Retinal pigment epithelial cell (primary cell): ENCODE results near the gene SVIL.

Source experiments
- DNase-seq: peaks from one replicate; pipeline ENCODE4 v3.0.0-alpha.2; 2010; ENCODE audit warnings: low read depth
- H3K4me3 ChIP-seq: 2 replicates; pipeline ENCODE4 v1.5.1; 2011; ENCODE audit warnings: mild to moderate bottlenecking, low read length, control low read depth, moderate library complexity
- TF ChIP-seq, protein P1 (sequence below): conservative IDR thresholded peaks from 2 replicates; pipeline ENCODE4 v1.5.1; 2011; ENCODE audit warnings: low read depth, low read length, control low read depth, inconsistent platforms

The SVIL gene

DNA sequence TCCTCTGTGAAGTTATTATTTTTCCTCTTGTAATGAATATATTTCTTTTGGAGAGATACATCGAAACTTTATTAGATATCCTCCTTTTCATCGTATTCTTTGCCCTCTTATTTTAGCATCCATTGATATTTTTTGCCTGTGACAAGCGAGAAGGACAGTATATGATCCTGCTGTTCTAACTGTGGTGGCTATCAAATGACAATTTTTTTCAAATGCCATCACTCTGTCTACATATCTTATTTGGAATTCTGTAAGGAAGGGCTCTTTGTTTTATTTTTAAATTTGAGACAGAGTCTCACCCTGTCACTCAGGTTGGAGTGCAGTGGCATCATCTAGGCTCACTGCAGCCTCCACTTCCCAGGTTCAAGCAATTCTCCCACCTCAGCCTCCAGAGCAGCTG, 217.4 kb downstream of the SVIL start:
- no peak for DNase-seq
- no peak overlapping the region for H3K4me3 ChIP-seq
- TF ChIP-seq, protein P1, sequence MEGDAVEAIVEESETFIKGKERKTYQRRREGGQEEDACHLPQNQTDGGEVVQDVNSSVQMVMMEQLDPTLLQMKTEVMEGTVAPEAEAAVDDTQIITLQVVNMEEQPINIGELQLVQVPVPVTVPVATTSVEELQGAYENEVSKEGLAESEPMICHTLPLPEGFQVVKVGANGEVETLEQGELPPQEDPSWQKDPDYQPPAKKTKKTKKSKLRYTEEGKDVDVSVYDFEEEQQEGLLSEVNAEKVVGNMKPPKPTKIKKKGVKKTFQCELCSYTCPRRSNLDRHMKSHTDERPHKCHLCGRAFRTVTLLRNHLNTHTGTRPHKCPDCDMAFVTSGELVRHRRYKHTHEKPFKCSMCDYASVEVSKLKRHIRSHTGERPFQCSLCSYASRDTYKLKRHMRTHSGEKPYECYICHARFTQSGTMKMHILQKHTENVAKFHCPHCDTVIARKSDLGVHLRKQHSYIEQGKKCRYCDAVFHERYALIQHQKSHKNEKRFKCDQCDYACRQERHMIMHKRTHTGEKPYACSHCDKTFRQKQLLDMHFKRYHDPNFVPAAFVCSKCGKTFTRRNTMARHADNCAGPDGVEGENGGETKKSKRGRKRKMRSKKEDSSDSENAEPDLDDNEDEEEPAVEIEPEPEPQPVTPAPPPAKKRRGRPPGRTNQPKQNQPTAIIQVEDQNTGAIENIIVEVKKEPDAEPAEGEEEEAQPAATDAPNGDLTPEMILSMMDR: no peak

DNA sequence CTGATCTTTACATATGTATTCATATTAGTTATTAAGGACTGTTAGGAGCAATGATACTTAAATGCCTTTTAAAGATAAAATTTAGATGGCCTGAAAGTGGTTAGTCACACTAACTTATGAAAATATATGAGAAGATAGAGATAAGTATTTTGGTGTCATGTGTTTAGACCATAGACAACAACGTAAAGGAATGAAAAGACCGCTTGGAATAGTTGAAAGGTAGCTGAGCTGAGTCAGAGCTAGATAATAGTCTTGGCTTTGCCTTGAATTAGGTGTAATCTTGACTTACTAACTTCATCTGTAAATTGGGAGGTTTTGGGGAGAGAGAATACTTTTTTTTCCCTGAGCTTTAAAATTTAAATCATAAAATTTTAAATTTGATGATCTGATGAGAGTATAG, 218.9 kb downstream of the SVIL start:
- DNase-seq: no peak
- H3K4me3 ChIP-seq: no peak overlapping the region
- TF ChIP-seq, protein P1: no peak

DNA sequence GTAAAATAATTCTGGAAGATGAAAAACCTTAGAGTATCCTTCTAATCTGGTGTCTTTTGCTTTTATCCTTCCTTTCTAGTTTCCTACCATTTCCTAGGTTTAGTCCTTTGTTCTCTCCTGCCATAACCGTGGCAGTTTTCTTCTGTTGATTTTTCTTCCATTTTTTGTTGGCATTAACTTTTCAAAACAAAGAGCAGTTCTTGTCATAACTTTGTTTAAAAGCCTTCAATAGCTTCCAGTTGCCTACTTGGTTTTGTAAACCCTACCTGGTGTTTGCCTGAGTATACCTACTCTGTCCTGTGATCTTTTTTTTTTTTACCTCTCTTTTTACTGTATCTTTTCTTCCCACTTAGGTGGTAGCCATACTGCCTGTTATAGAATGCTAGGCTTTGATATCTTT, 220.3 kb downstream of the SVIL start:
- TF ChIP-seq, protein P1: no peak
- H3K4me3 ChIP-seq: no peak overlapping the region
- DNase-seq: no peak

DNA sequence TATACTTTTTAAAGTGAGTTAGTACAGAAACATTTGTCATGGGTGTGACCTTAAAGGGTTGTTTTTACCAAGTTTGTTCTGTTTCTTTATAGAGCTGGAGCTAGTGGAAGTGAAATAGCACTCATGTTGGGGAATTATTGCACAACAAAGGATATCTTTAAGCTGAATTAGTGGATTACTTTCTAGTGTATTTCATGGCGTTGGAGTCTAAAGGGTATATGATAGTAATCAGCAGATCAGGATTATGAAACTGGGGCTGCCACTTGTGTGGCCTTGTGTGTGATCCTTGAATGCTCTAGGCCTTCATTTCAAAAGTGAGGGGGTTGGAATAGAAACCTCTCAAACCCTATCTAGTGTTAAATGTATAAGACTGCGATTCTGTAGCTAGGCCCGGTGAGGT, 222.3 kb downstream of the SVIL start:
- TF ChIP-seq, protein P1: no peak
- H3K4me3 ChIP-seq: no peak overlapping the region
- no peak for DNase-seq

DNA sequence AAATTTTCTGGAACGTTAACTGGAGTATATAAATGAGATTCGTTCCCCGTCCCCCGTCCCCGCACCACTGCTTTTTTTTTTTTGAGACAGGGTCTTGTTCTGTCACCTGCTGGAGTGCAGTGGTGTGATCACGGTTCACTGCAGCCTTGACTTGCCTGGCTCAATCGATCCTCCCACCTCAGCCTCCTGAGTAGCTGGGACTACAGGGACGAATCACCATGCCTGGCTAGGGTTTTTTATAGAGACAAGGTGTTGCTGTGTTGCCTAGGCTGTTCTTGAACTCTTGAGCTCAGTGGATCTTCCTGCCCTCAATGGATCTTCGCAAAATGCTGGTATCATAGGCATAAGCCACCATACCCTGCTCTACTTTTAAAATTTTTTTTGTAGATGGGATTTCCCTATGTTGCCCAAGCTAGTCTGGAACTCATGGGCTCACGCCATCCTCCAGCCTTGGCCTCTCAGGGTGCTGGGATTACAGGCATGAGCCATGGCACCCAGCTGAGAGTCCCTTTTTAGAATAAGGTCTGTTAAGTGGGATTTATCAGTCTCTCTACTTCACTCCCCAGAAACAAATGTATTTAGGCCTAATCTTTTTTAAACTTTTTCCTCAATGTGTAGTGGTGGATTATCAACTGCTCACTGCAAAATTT, 223.0 kb downstream of the SVIL start:
- TF ChIP-seq, protein P1: no peak

DNA sequence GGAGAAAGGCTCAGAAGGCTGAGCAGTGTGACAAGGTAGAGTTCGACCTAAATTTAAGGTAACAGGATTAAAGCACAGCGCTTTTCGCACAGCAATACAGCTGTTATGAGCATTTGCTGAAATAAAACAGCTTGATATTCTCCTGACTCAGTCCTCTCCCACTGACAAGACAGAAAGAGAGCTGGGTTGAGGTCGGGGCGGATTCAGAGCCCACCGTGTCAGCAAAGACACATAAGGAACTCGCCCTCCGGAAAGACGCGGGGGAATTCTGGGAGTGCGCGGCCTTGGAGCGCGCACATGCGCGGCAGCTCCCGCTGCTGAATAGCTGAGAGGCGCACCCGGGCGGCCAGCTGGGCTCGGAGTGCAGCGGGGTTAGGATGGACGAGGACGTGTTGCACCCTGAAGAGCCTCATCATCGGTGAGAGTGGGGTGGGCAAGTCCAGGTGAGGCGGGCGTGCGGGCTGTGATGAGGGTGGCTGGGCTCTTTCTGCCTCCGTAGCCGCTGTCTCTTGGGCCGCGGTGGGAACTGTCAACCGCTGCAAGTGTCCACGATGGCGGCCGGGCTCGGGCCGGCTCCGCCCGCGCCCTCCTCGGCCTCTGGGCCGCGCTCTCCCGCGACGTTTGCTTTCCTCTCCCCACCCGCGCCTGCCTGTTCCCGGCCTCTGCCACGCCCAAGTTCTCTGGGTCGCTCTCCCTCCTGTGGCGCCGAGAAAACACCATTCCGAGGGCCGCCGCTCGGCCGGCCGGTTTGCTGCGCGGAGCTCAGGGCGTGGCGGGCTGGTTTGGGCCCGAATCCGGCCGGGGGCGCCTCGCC, 225.3 kb downstream of the SVIL start:
- TF ChIP-seq, protein P1: no peak
- peak overlapping the region; percentile 84 for H3K4me3 ChIP-seq
- no peak for DNase-seq

More for the DNA sequence above, 223.0 kb downstream of the SVIL start:
- no peak for DNase-seq
- H3K4me3 ChIP-seq: no peak overlapping the region

DNA sequence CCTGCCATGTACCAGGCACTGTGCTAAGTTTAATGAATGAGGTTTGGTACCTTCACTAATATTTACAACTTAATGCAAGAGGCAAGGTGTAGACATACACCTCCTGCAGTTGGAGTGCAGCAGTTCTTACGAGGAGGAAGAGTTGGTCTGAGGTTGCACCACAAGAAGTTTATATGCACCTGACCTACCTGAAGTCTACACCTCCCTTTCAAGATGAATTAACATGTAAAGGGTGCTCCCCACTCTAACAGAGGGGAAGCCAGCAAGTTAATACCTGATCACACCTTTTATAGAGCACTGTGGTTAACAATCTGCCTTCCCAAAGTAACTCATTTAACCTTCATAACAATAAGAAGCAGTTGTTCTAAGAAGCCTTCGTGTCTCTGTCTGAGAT, 225.9 kb downstream of the SVIL start:
- TF ChIP-seq, protein P1: no peak
- H3K4me3 ChIP-seq: peak overlapping the region; percentile 84
- no peak for DNase-seq
